Common myeloid progenitor, CD34-positive (primary cell): ENCODE results near the gene NMD3.

Experiments used
- CTCF ChIA-PET: fragments of 350-600 bp; sonication (Branson Sonifier 250); formaldehyde crosslinking; loops from one replicate; lab custom pipeline; 2021; ENCODE audit warnings: antibody characterized with exemption; lab: Charles Lee
- POLR2A ChIA-PET: fragments of 350-600 bp; sonication (Branson Sonifier 250); formaldehyde crosslinking; loops from one replicate; lab custom pipeline; 2021; ENCODE audit warnings: antibody characterized with exemption; lab: Charles Lee
- DNase-seq, 3 donors: peaks; one replicate each; pipeline versions ENCODE4 v3.0.0 to v3.0.0-alpha.2; 2013
- H3K27ac ChIP-seq, 2 experiments: 1 replicate in 1 of 2; 2 replicates in 1 of 2; pipeline ENCODE4 v1.7.0; 2013; ENCODE audit warnings: inconsistent platforms in 2 of 2, low read length in 2 of 2, mild to moderate bottlenecking in 2 of 2, low read depth in 1 of 2, moderate library complexity in 1 of 2; ENCODE audit not compliant: severe bottlenecking in 2 of 2, insufficient read depth in 1 of 2, poor library complexity in 1 of 2
- H3K27me3 ChIP-seq, 5 experiments: replicated peaks in 2 of 5; 1 replicate in 3 of 5; 2 replicates in 2 of 5; pipeline versions ENCODE4 v1.6.1 to v1.7.0; 2013; ENCODE audit warnings: low read length in 4 of 5, mild to moderate bottlenecking in 2 of 5, moderate library complexity in 2 of 5, inconsistent platforms in 1 of 5; ENCODE audit not compliant: insufficient read depth in 5 of 5, control insufficient read depth in 4 of 5
- H3K36me3 ChIP-seq, 4 experiments: 1 replicate in 2 of 4; 2 replicates in 2 of 4; pipeline versions ENCODE4 v1.6.1 to v1.7.0; 2013; ENCODE audit warnings: low read length in 3 of 4, control low read depth in 1 of 4, mild to moderate bottlenecking in 1 of 4; ENCODE audit not compliant: control insufficient read depth in 4 of 4, insufficient read depth in 4 of 4
- H3K4me1 ChIP-seq, 4 experiments: 1 replicate in 3 of 4; 2 replicates in 1 of 4; pipeline versions ENCODE4 v1.6.1 to v1.7.1; 2013; ENCODE audit warnings: low read length in 3 of 4, mild to moderate bottlenecking in 3 of 4, control low read depth in 1 of 4, inconsistent platforms in 1 of 4, moderate library complexity in 1 of 4; ENCODE audit not compliant: control insufficient read depth in 4 of 4, insufficient read depth in 4 of 4; ENCODE audit errors: control extremely low read depth in 1 of 4
- H3K4me3 ChIP-seq, 7 experiments: 1 replicate in 4 of 7; 2 replicates in 3 of 7; pipeline versions ENCODE4 v1.5.1 to v1.7.0; 2013; ENCODE audit warnings: mild to moderate bottlenecking in 7 of 7, low read length in 6 of 7, moderate library complexity in 6 of 7, inconsistent platforms in 2 of 7, low read depth in 2 of 7, control low read depth in 1 of 7; ENCODE audit not compliant: insufficient read depth in 4 of 7, control insufficient read depth in 1 of 7; ENCODE audit errors: extremely low read depth in 1 of 7
- H3K9me3 ChIP-seq, 5 experiments: 1 replicate in 4 of 5; 2 replicates in 1 of 5; pipeline versions ENCODE4 v1.6.1 to v1.7.1; 2013; ENCODE audit warnings: low read length in 4 of 5, mild to moderate bottlenecking in 2 of 5, inconsistent platforms in 1 of 5, low read depth in 1 of 5, moderate library complexity in 1 of 5; ENCODE audit not compliant: control insufficient read depth in 4 of 5, insufficient read depth in 2 of 5; ENCODE audit errors: control extremely low read depth in 1 of 5
- WGBS: methylation state at CpG from one replicate; pipeline ENCODE4 v1.1.5; 2013; ENCODE audit not compliant: insufficient coverage; 5-methylcytosine and 5-hydroxymethylcytosine counted together

NMD3 gene

GRCh38 chr3:161213644-161214043 lies 7.5 kb upstream of the NMD3 start:
- 96% methylated on average over 3 of the region's 4 CpGs for WGBS

GRCh38 chr3:161215185-161215584 lies 5.9 kb upstream of the NMD3 start:
- DNase-seq = no peak
- WGBS = 83% methylated on average over 4 of the region's 4 CpGs
- Histone ChIP-seq H3K27ac (no peak overlapping the region), H3K4me3 (no peak overlapping the region), H3K36me3 (no peaks in the 10 kb centered on the region), H3K4me1 (no peaks in the 10 kb centered on the region), H3K9me3 (no peaks in the 10 kb centered on the region), H3K27me3 (no peaks in the 10 kb centered on the region)
- ChIA-PET CTCF (no interaction called here), POLR2A (no interaction called here)

More at GRCh38 chr3:161213644-161214043, 7.5 kb upstream of the NMD3 start:
- Histone ChIP-seq H3K27me3 (no peaks in the 10 kb centered on the region), H3K27ac (no peak overlapping the region), H3K36me3 (no peaks in the 10 kb centered on the region), H3K4me3 (no peak overlapping the region), H3K4me1 (no peaks in the 10 kb centered on the region), H3K9me3 (no peaks in the 10 kb centered on the region)
- ChIA-PET CTCF (interaction anchor here (0.9 kb wide), 1 partner anchor 12 kb away, joined by 3 read pairs; no protein-coding TSS in a partner anchor), POLR2A (no interaction called here)
- no peak for DNase-seq

- no peak for DNase-seq
- Histone ChIP-seq H3K4me3 (no peak overlapping the region), H3K4me1 (peaks cover 11 to 16% (median 12%) of the 10 kb centered on the region in 4 experiments), H3K36me3 (no peaks in the 10 kb centered on the region), H3K27ac (no peak overlapping the region), H3K9me3 (no peaks in the 10 kb centered on the region), H3K27me3 (no peaks in the 10 kb centered on the region)
- POLR2A ChIA-PET = no interaction called here
- WGBS = 98% methylated on average over 5 of the region's 5 CpGs
- CTCF ChIA-PET = no interaction called here
Measured at GRCh38 chr3:161217496-161217895, 3.6 kb upstream of the NMD3 start.

GRCh38 chr3:161219495-161219894 lies 1.6 kb upstream of the NMD3 start:
- no peak for DNase-seq
- POLR2A ChIA-PET = no interaction called here
- H3K27ac ChIP-seq = no peak overlapping the region
- no CpG with 5 or more reads among the region's 4 CpGs for WGBS
- H3K9me3 ChIP-seq = no peaks in the 10 kb centered on the region
- no peaks in the 10 kb centered on the region for H3K27me3 ChIP-seq
- CTCF ChIA-PET = interaction anchor here (0.7 kb wide), 1 partner anchor 34 kb away, joined by 3 read pairs; no protein-coding TSS in a partner anchor
- peaks cover 17 to 31% (median 23%) of the 10 kb centered on the region in 4 experiments for H3K4me1 ChIP-seq
- H3K36me3 ChIP-seq = peaks cover 0 to 3% (median 2%) of the 10 kb centered on the region in 4 experiments
- no peak overlapping the region for H3K4me3 ChIP-seq

DNA sequence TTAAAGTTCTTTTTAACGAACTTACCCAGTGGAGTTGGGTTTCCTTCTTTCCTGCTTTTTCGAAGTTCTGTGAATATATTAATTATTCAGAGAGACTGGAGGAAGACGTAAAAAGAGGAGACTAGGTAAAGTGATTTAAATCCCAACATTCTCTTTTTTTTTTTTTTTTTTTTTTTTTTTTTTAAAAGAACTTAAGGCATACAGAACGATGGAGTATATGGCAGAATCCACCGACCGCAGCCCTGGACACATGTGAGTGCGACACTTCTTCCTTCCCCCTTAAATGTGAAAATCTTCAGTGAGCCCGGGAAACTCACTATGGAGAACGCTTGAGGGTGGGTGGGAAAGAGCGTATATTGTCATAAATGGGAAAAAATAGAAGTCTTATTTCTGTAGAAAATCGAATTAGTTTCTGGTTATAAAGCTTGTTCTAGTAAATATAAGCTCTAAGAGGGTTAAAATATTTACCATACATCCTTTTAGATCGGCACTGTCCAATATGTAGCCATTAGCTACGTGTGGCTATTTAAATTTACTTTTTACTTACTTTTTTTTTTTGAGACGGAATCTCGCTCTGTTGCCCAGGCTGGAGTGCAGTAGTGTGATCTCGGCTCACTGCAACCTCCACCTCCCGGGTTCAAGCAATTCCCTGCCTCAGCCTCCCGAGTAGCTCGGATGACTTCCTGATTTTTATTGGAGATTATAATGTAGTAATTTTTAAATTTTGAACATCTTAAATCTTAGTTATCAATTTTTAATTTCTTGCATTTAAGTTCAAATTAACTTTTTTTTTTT lies 892 bp downstream of the NMD3 start:
- ChIA-PET POLR2A (no interaction called here), CTCF (interaction anchor here (1.0 to 1.8 kb wide), 3 partner anchors 10 to 265 kb away, joined by 3 to 5 read pairs (median 4); no protein-coding TSS in a partner anchor)
- Histone ChIP-seq H3K4me3 (peak overlapping the region; percentile 80 to 96 (median 91)), H3K36me3 (peaks cover 3 to 23% (median 14%) of the 10 kb centered on the region in 4 experiments), H3K27ac (peak overlapping the region; percentile 79 to 94), H3K4me1 (peaks cover 17 to 31% (median 23%) of the 10 kb centered on the region in 4 experiments), H3K27me3 (no peaks in the 10 kb centered on the region), H3K9me3 (no peaks in the 10 kb centered on the region)
- peak; percentile 36 to 73 (median 65) for DNase-seq
- WGBS = 0% methylated on average over 2 of the region's 19 CpGs

DNA sequence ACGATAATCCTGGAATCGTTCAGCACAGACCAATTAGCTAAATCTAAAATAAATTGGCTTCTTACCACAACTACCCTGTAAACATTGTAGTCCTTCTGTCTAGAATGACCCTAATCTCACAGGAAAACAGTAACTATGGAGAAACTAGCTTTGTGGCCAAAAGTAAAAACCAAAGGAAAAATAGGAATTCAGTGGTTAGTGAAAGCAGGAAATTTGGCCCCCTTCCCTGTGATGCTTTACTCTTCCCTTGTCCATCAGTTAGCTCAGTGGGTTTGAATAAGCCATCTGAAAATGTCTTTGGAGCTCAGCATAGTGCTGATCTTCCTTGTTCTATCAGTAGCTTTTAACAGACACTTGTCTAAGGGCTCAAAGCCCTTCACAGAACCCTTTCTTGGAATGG lies 1.6 kb downstream of the NMD3 start:
- Histone ChIP-seq H3K27ac (peak overlapping the region in 1 of 2 experiments; percentile 94), H3K4me3 (peak overlapping the region in 5 of 7 experiments; percentile 26 to 93 (median 86)), H3K36me3 (peaks cover 6 to 25% (median 16%) of the 10 kb centered on the region in 4 experiments), H3K27me3 (no peaks in the 10 kb centered on the region), H3K4me1 (peaks cover 17 to 31% (median 23%) of the 10 kb centered on the region in 4 experiments), H3K9me3 (no peaks in the 10 kb centered on the region)
- no peak for DNase-seq
- 20% methylated on average over 1 of the region's 2 CpGs for WGBS
- CTCF ChIA-PET = interaction anchor here (1.0 to 1.8 kb wide), 4 partner anchors 9 to 266 kb away, joined by 3 to 5 read pairs (median 4); no protein-coding TSS in a partner anchor
- POLR2A ChIA-PET = no interaction called here

- Histone ChIP-seq H3K9me3 (no peaks in the 10 kb centered on the region), H3K27me3 (no peaks in the 10 kb centered on the region), H3K4me1 (peaks cover 17 to 31% (median 23%) of the 10 kb centered on the region in 4 experiments), H3K4me3 (no peak overlapping the region), H3K27ac (no peak overlapping the region), H3K36me3 (peaks cover 9 to 42% (median 24%) of the 10 kb centered on the region in 4 experiments)
- ChIA-PET CTCF (no interaction called here), POLR2A (interaction anchor here (0.6 kb wide), 1 partner anchor 176 kb away, joined by 3 read pairs; no protein-coding TSS in a partner anchor)
- no peak for DNase-seq
- WGBS = 100% methylated on average over 8 of the region's 8 CpGs
Measured at GRCh38 chr3:161224786-161225185, 3.7 kb downstream of the NMD3 start.
